OCI-LY7 (cell line): ENCODE data around the gene RAD51B. TPM values are rescaled to one million over a fixed set of nuclear protein-coding genes. Genes with fewer than 3 reads are reported as not detected.

Experiments used
- BruUV-seq: library from RNA; stranded (reverse); fragments of 400-500 nt; replicated peaks from 2 replicates; lab custom pipeline; 2021; lab: Mats Ljungman, UMichigan
- CTCF ChIA-PET: fragments of 300-600 bp; sonication (Branson Sonifier 250); formaldehyde crosslinking; loops from one replicate; lab custom pipeline; 2022; ENCODE audit warnings: antibody characterized with exemption; ENCODE audit not compliant: unreplicated experiment; lab: Charles Lee
- POLR2A ChIA-PET: fragments of 300-600 bp; sonication (Branson Sonifier 250); formaldehyde crosslinking; loops from one replicate; lab custom pipeline; 2022; ENCODE audit warnings: antibody characterized with exemption; lab: Charles Lee
- DNase-seq: peaks from one replicate; pipeline ENCODE4 v3.0.0-alpha.2; 2015; ENCODE audit warnings: low spot score
- H2AFZ ChIP-seq: fragments of 200-600 bp; sonication (generic), shearing (Covaris generic); 2 replicates; pipeline ENCODE4 v1.6.1; 2014; ENCODE audit warnings: mild to moderate bottlenecking, antibody characterized with exemption, low read length, moderate library complexity
- H3K27ac ChIP-seq: fragments of 200-600 bp; sonication (generic); 2 replicates; pipeline ENCODE4 v1.5.1; 2014; ENCODE audit warnings: mixed run types, low read depth, mild to moderate bottlenecking, moderate library complexity, low read length, inconsistent platforms; ENCODE audit not compliant: poor library complexity, severe bottlenecking
- H3K36me3 ChIP-seq: fragments of 200-600 bp; sonication (generic); 2 replicates; pipeline ENCODE4 v1.6.1; 2014; ENCODE audit warnings: mild to moderate bottlenecking, antibody characterized with exemption, low read length, moderate library complexity, mixed read lengths; ENCODE audit not compliant: insufficient read depth
- H3K4me1 ChIP-seq: fragments of 200-600 bp; sonication (generic); 2 replicates; pipeline ENCODE4 v1.5.1; 2014; ENCODE audit warnings: mild to moderate bottlenecking, low read length; ENCODE audit not compliant: insufficient read depth, poor library complexity, severe bottlenecking
- H3K4me2 ChIP-seq: fragments of 200-600 bp; sonication (generic); 2 replicates; pipeline ENCODE4 v1.6.1; 2014; ENCODE audit warnings: mild to moderate bottlenecking, low read length
- H3K4me3 ChIP-seq: fragments of 200-600 bp; sonication (generic); 2 replicates; pipeline ENCODE4 v1.5.1; 2014; ENCODE audit warnings: mild to moderate bottlenecking, low read depth, low read length; ENCODE audit not compliant: poor library complexity, severe bottlenecking
- H3K79me2 ChIP-seq: fragments of 200-600 bp; sonication (generic); 2 replicates; pipeline ENCODE4 v1.6.1; 2016; ENCODE audit warnings: low read depth, mild to moderate bottlenecking, low read length, moderate library complexity, mixed read lengths; ENCODE audit not compliant: insufficient read depth
- H3K9me2 ChIP-seq: fragments of 200-600 bp; sonication (generic); 2 replicates; pipeline ENCODE4 v1.6.1; 2016; ENCODE audit warnings: mild to moderate bottlenecking, low read length, mixed read lengths; ENCODE audit not compliant: insufficient read depth
- H3K9me3 ChIP-seq: fragments of 200-600 bp; sonication (generic); 2 replicates; pipeline ENCODE4 v1.6.1; 2014; ENCODE audit warnings: mild to moderate bottlenecking, mixed run types, low read length, mixed read lengths
- H4K20me1 ChIP-seq: fragments of 200-600 bp; sonication (generic); 2 replicates; pipeline ENCODE4 v1.6.1; 2014; ENCODE audit warnings: mild to moderate bottlenecking, antibody characterized with exemption, low read length, moderate library complexity, mixed read lengths; ENCODE audit not compliant: insufficient read depth
- EZH2phosphoT487 ChIP-seq: fragments of 200-600 bp; sonication (generic); IDR thresholded peaks from 2 replicates; pipeline ENCODE4 v1.6.1; 2018; ENCODE audit warnings: low read depth, borderline replicate concordance, mild to moderate bottlenecking, mixed run types, antibody characterized with exemption, low read length, moderate library complexity, mixed read lengths
- intact Hi-C: fragments of 100-400 bp; cut with micrococcal nuclease; formaldehyde crosslinking; loops from one replicate; pipeline ENCODE4 v1.10.0; 2022; ENCODE audit not compliant: unreplicated experiment
- total RNA-seq, 2 experiments: library from RNA; depleted of rRNA in 1 of 2; stranded (reverse); fragments of >200 nt in 1 of 2; shearing (Covaris generic) in 1 of 2; gene quantifications; 2 replicates each; pipeline ENCODE4 v1.2.3, GENCODE V29; 2014 to 2022
- TF ChIP-seq, protein P1 (sequence below): fragments of 200-600 bp; sonication (generic); conservative IDR thresholded peaks from 2 replicates; pipeline ENCODE4 v1.5.1; 2014; ENCODE audit warnings: mild to moderate bottlenecking, antibody characterized with exemption, low read length, moderate library complexity, mixed read lengths

RAD51B gene
- total RNA-seq, 2 experiments from 2014 or later, result 41.4 to 89.9 TPM

GRCh38 chr14:68766299-68767247 is 947.0 kb downstream of the RAD51B start:
- CTCF ChIA-PET, result no interaction called here
- no peak for TF ChIP-seq EZH2phosphoT487
- TF ChIP-seq, protein P1, sequence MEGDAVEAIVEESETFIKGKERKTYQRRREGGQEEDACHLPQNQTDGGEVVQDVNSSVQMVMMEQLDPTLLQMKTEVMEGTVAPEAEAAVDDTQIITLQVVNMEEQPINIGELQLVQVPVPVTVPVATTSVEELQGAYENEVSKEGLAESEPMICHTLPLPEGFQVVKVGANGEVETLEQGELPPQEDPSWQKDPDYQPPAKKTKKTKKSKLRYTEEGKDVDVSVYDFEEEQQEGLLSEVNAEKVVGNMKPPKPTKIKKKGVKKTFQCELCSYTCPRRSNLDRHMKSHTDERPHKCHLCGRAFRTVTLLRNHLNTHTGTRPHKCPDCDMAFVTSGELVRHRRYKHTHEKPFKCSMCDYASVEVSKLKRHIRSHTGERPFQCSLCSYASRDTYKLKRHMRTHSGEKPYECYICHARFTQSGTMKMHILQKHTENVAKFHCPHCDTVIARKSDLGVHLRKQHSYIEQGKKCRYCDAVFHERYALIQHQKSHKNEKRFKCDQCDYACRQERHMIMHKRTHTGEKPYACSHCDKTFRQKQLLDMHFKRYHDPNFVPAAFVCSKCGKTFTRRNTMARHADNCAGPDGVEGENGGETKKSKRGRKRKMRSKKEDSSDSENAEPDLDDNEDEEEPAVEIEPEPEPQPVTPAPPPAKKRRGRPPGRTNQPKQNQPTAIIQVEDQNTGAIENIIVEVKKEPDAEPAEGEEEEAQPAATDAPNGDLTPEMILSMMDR, result no peak
- Histone ChIP-seq H2AFZ (no peak overlapping the region), H3K27ac (no peak overlapping the region), H4K20me1 (no peaks in the 10 kb centered on the region), H3K4me3 (no peak overlapping the region), H3K79me2 (no peaks in the 10 kb centered on the region), H3K4me1 (no peaks in the 10 kb centered on the region), H3K36me3 (no peaks in the 10 kb centered on the region), H3K4me2 (no peak overlapping the region), H3K9me2 (no peaks in the 10 kb centered on the region), H3K9me3 (no peaks in the 10 kb centered on the region)
- POLR2A ChIA-PET, result interaction anchor here (0.7 kb wide), 1 partner anchor 298 kb away, joined by 6 read pairs; no protein-coding TSS in a partner anchor
- no TSS peak for BruUV-seq
- intact Hi-C loops, result no loop called here
- DNase-seq, result no peak

- Histone ChIP-seq H3K27ac (no peak overlapping the region), H3K9me2 (no peaks in the 10 kb centered on the region), H2AFZ (no peak overlapping the region), H3K4me3 (no peak overlapping the region), H4K20me1 (no peaks in the 10 kb centered on the region), H3K9me3 (no peaks in the 10 kb centered on the region), H3K79me2 (no peaks in the 10 kb centered on the region), H3K36me3 (no peaks in the 10 kb centered on the region), H3K4me2 (no peak overlapping the region), H3K4me1 (no peaks in the 10 kb centered on the region)
- BruUV-seq, result no TSS peak
- ChIA-PET CTCF (no interaction called here), POLR2A (no interaction called here)
- no peak for DNase-seq
- no peak for TF ChIP-seq EZH2phosphoT487
- intact Hi-C loops, result no loop called here
Measured at GRCh38 chr14:68767248-68767645, 947.7 kb downstream of the RAD51B start.

DNA sequence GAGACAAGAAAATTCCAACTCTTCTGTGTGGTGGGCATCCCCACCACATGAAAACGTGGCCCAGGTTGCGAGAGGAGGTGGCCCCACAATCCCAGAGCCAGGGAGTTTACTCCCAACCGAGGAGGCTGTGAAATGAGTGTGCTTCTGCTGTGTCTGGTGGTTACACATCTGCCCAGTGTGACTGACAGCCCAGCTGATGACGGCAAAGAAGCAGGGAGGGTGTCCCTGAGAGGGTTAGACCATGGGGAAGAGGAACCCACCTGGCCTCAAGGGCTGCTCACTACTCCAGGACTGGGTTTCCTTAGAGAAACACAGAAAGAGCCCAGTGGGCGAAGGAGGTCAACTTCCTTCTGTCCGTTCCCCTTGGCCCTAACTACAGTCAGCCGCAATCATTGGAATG is 948.7 kb downstream of the RAD51B start:
- Histone ChIP-seq H3K9me2 (no peaks in the 10 kb centered on the region), H3K27ac (no peak overlapping the region), H3K36me3 (no peaks in the 10 kb centered on the region), H3K79me2 (no peaks in the 10 kb centered on the region), H3K4me2 (no peak overlapping the region), H3K9me3 (no peaks in the 10 kb centered on the region), H4K20me1 (no peaks in the 10 kb centered on the region), H3K4me1 (no peaks in the 10 kb centered on the region), H2AFZ (no peak overlapping the region), H3K4me3 (no peak overlapping the region)
- intact Hi-C loops, result no loop called here
- no peak for TF ChIP-seq EZH2phosphoT487
- TF ChIP-seq, protein P1, result no peak
- ChIA-PET CTCF (no interaction called here), POLR2A (no interaction called here)
- no TSS peak for BruUV-seq
- DNase-seq, result no peak
